GM10266 (cell line): ENCODE results near the gene CNP.
"Not testable (repeated sequence)": the region's sequence is repeated elsewhere in the genome, so short reads cannot be mapped to it uniquely, and the experiment has no call there.

Source experiments
- DNase-seq: peaks from one replicate; pipeline ENCODE4 v3.0.0; 2012; ENCODE audit errors: extremely low spot score
- CTCF ChIP-seq: IDR thresholded peaks from 2 replicates; pipeline ENCODE4 v1.5.1; 2012; ENCODE audit warnings: mild to moderate bottlenecking, low read depth; ENCODE audit not compliant: control insufficient read depth, insufficient read depth; ENCODE audit errors: missing control alignments

Gene CNP

DNA sequence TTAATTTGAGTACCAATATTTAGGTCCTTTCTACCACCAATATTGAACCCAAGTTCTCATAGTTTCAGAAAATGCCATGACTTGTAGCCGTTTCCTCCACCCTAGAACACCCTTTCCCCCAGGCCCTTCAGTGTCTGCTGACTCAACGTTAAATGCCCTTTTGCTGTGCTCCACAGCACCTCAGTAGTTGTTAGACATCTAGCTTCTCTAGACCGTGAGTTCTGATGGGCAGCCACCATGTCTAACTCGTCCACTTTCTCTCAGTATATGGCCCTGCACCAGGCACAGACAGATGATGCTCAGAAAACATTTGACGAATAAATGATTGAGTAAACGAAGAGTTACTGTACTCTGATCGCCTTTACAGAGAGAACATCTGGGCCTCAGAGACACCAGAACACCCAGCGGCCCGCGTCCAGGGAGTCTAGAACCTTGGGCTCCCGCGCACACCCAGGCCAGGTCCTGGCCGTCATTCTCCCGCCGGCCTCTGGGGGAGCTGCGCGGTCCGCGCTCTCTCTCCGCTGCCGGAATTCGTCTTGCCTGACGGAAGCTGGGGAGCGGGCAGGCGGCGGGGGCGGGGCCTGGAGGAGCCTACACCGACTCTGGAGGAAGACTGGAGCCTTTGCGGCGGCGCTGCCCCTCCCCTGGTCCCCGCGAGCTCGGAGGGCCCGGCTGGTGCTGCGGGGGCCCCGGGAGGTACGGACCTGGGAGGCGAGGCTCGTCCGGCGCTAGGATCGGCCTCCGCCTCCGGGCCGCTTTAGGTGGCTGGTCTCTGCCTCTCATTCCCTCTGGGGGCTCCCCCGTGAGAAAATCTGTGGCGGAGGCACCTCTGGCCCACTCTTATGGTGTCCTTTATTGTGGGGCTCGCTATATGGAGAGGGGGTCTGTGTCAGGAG, 53.2 kb downstream of the CNP start, which contains the start of gene NKIRAS2:
NKIRAS2 (plus strand) TSS at position 582 of the 896 bp plus-strand sequence. CDS start 1,488 bp downstream, outside the sequence.
- peak; percentile 93 for TF ChIP-seq CTCF
- DNase-seq: peak; percentile 93

- not testable (repeated sequence) for DNase-seq
These were observed 54.2 kb downstream of the CNP start for GRCh38 chr17:42020845-42021244.

GRCh38 chr17:42023524-42024349, 57.1 kb downstream of the CNP start:
- no peak for TF ChIP-seq CTCF
- DNase-seq: no peak

DNA sequence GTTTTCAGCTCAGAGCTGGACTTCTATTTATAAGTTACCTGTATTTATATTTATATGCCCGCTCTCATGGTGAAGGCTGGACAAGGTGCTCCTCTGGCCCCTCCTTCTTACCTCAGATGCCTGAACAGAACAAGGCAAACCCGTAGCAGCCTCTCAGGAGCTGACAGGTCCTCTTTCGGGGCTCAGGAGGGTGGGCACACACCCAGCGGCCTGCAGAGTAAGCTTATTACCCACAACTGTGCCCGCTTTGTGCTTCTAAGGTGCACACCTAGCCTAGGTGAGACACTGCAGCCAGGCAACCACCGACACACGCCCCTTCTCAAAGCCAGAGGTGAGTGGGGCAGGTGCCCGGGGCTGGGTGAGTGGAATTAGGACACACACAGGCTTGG, 58.6 kb downstream of the CNP start:
- no peak for DNase-seq
- no peak for TF ChIP-seq CTCF

GRCh38 chr17:42025936-42026335, 59.3 kb downstream of the CNP start:
- TF ChIP-seq CTCF: no peak
- no peak for DNase-seq

GRCh38 chr17:42026857-42027589, 60.4 kb downstream of the CNP start:
- no peak for TF ChIP-seq CTCF
- peak; percentile 19 for DNase-seq
